H9 (cell line): Measurements from ENCODE around the gene EXO1. TPM values are rescaled to one million over a fixed set of nuclear protein-coding genes. Genes with fewer than 3 reads are reported as not detected.

Experiments used
- DNase-seq: peaks from one replicate; pipeline ENCODE4 v3.0.0-alpha.2; 2017
- H2AFZ ChIP-seq: one replicate; pipeline ENCODE4 v1.6.1; 2013; ENCODE audit warnings: mild to moderate bottlenecking, low read length, control low read depth, moderate library complexity
- H2AK5ac ChIP-seq: 2 replicates; pipeline ENCODE4 v1.6.1; 2013; ENCODE audit warnings: low read length, control low read depth, mixed read lengths; ENCODE audit not compliant: insufficient read length
- H2BK120ac ChIP-seq: one replicate; pipeline ENCODE4 v1.6.1; 2013; ENCODE audit warnings: low read depth, mild to moderate bottlenecking, low read length, control low read depth, inconsistent platforms; ENCODE audit not compliant: poor library complexity, severe bottlenecking
- H2BK12ac ChIP-seq: 2 replicates; pipeline ENCODE4 v1.6.1; 2013; ENCODE audit warnings: low read length, control low read depth, mixed read lengths, low read depth; ENCODE audit not compliant: insufficient read length
- H2BK15ac ChIP-seq: 2 replicates; pipeline ENCODE4 v1.6.1; 2013; ENCODE audit warnings: low read depth, low read length, control low read depth
- H2BK20ac ChIP-seq: one replicate; pipeline ENCODE4 v1.6.1; 2013; ENCODE audit warnings: low read depth, mild to moderate bottlenecking, low read length, control low read depth, inconsistent platforms; ENCODE audit not compliant: poor library complexity, severe bottlenecking
- H2BK5ac ChIP-seq: 2 replicates; pipeline ENCODE4 v1.6.1; 2013; ENCODE audit warnings: low read length, control low read depth, mixed read lengths; ENCODE audit not compliant: insufficient read length
- H3K14ac ChIP-seq: 2 replicates; pipeline ENCODE4 v1.6.1; 2013; ENCODE audit warnings: low read length, control low read depth; ENCODE audit not compliant: insufficient read depth
- H3K18ac ChIP-seq: 2 replicates; pipeline ENCODE4 v1.6.1; 2013; ENCODE audit warnings: low read depth, mild to moderate bottlenecking, mixed read lengths, low read length, control low read depth; ENCODE audit not compliant: insufficient read length
- H3K23ac ChIP-seq: 2 replicates; pipeline ENCODE4 v1.6.1; 2013; ENCODE audit warnings: low read length, control low read depth, mixed read lengths, low read depth; ENCODE audit not compliant: insufficient read length
- H3K23me2 ChIP-seq: 2 replicates; pipeline ENCODE4 v1.6.1; 2013; ENCODE audit warnings: low read depth, mild to moderate bottlenecking, mixed read lengths, low read length, control low read depth; ENCODE audit not compliant: insufficient read length, poor library complexity, severe bottlenecking
- H3K27ac ChIP-seq: 2 replicates; pipeline ENCODE4 v1.5.1; 2013; ENCODE audit warnings: low read length, control low read depth, mixed read lengths, low read depth; ENCODE audit not compliant: insufficient read length
- H3K27me3 ChIP-seq: 2 replicates; pipeline ENCODE4 v1.6.1; 2013; ENCODE audit warnings: low read length, control low read depth, inconsistent platforms; ENCODE audit not compliant: insufficient read depth
- H3K4ac ChIP-seq: 2 replicates; pipeline ENCODE4 v1.6.1; 2013; ENCODE audit warnings: low read depth, mild to moderate bottlenecking, control low read depth, inconsistent platforms, low read length, moderate library complexity
- H3K4me1 ChIP-seq: 2 replicates; pipeline ENCODE4 v1.6.1; 2013; ENCODE audit warnings: low read length, control low read depth, inconsistent platforms; ENCODE audit not compliant: insufficient read depth
- H3K4me2 ChIP-seq: 2 replicates; pipeline ENCODE4 v1.6.1; 2013; ENCODE audit warnings: low read length, control low read depth, mixed read lengths; ENCODE audit not compliant: insufficient read length, insufficient read depth
- H3K56ac ChIP-seq: 2 replicates; pipeline ENCODE4 v1.6.1; 2013; ENCODE audit warnings: low read depth, mild to moderate bottlenecking, mixed read lengths, low read length, control low read depth; ENCODE audit not compliant: insufficient read length
- H3K79me1 ChIP-seq: 2 replicates; pipeline ENCODE4 v1.6.1; 2013; ENCODE audit warnings: low read depth, mild to moderate bottlenecking, moderate library complexity, low read length, control low read depth, inconsistent platforms; ENCODE audit not compliant: insufficient read depth, poor library complexity, severe bottlenecking
- H3K79me2 ChIP-seq: 2 replicates; pipeline ENCODE4 v1.6.1; 2013; ENCODE audit warnings: low read length, control low read depth, inconsistent platforms; ENCODE audit not compliant: insufficient read depth
- H3K9ac ChIP-seq: 2 replicates; pipeline ENCODE4 v1.6.1; 2013; ENCODE audit warnings: low read length, control low read depth, mixed read lengths; ENCODE audit not compliant: insufficient read length; ENCODE audit errors: extremely low read depth
- H3K9me3 ChIP-seq: one replicate; pipeline ENCODE4 v1.6.1; 2013; ENCODE audit warnings: low read depth, low read length, inconsistent platforms; ENCODE audit not compliant: control insufficient read depth
- H3T11ph ChIP-seq: one replicate; pipeline ENCODE4 v1.6.1; 2013; ENCODE audit warnings: mild to moderate bottlenecking, low read length, control low read depth, inconsistent platforms
- H4K20me1 ChIP-seq: one replicate; pipeline ENCODE4 v1.6.1; 2013; ENCODE audit not compliant: control insufficient read depth, insufficient read length, insufficient read depth
- H4K5ac ChIP-seq: 2 replicates; pipeline ENCODE4 v1.6.1; 2013; ENCODE audit warnings: low read depth, mild to moderate bottlenecking, mixed read lengths, low read length, control low read depth; ENCODE audit not compliant: insufficient read length
- H4K8ac ChIP-seq: replicated peaks from 2 replicates; pipeline ENCODE4 v1.6.1; 2013; ENCODE audit warnings: low read length, control low read depth, mixed read lengths, low read depth; ENCODE audit not compliant: insufficient read length
- H4K91ac ChIP-seq: 2 replicates; pipeline ENCODE4 v1.6.1; 2013; ENCODE audit warnings: low read depth, mild to moderate bottlenecking, moderate library complexity, mixed read lengths, low read length, control low read depth; ENCODE audit not compliant: insufficient read length
- H3K27ac Mint-ChIP-seq, 3 experiments: 2 replicates in 2 of 3; 3 replicates in 1 of 3; pipeline ENCODE4 v1.8.0; 2020 to 2021; ENCODE audit warnings: mixed read lengths in 3 of 3, mild to moderate bottlenecking in 1 of 3, moderate library complexity in 1 of 3
- H3K27me3 Mint-ChIP-seq: 2 replicates; pipeline ENCODE4 v1.8.0; 2021; ENCODE audit warnings: low read depth, mild to moderate bottlenecking, moderate library complexity, mixed read lengths
- H3K36me3 Mint-ChIP-seq, 3 experiments: 2 replicates in 2 of 3; 3 replicates in 1 of 3; pipeline ENCODE4 v1.8.0; 2020 to 2021; ENCODE audit warnings: low read depth in 3 of 3, mixed read lengths in 3 of 3; ENCODE audit not compliant: insufficient read depth in 1 of 3
- H3K4me1 Mint-ChIP-seq, 2 experiments: 2 replicates each; pipeline ENCODE4 v1.8.0; 2020; ENCODE audit warnings: mixed read lengths in 2 of 2
- H3K4me3 Mint-ChIP-seq, 2 experiments: 2 replicates in 1 of 2; 3 replicates in 1 of 2; pipeline ENCODE4 v1.8.0; 2020 to 2021; ENCODE audit warnings: mild to moderate bottlenecking in 2 of 2, mixed read lengths in 2 of 2, moderate library complexity in 1 of 2
- H3K9me3 Mint-ChIP-seq, 2 experiments: 2 replicates in 1 of 2; 3 replicates in 1 of 2; pipeline ENCODE4 v1.8.0; 2020; ENCODE audit warnings: mild to moderate bottlenecking in 2 of 2, mixed read lengths in 2 of 2, moderate library complexity in 1 of 2
- WGBS: extraction: QIAGEN DNeasy Blood & Tissue Kit; methylation state at CpG from one replicate; pipeline ENCODE4 v1.1.7; 2013; ENCODE audit warnings: missing lambda C conversion rate, low lambda C conversion rate, mixed read lengths; ENCODE audit not compliant: insufficient read length; ENCODE audit errors: extremely low coverage; 5-methylcytosine and 5-hydroxymethylcytosine counted together
- total RNA-seq: library from RNA; stranded (reverse); gene quantifications from 2 replicates; pipeline ENCODE4 v1.2.1, GENCODE V29; 2021
- TF ChIP-seq, protein P1 (sequence below): fragments of 200-600 bp; sonication (generic); conservative IDR thresholded peaks from 3 replicates; pipeline ENCODE4 v1.8.0; 2021; ENCODE audit warnings: antibody characterized with exemption, mild to moderate bottlenecking

The EXO1 gene
- total RNA-seq, 1 experiment from 2014 or later: 43.2 TPM

DNA sequence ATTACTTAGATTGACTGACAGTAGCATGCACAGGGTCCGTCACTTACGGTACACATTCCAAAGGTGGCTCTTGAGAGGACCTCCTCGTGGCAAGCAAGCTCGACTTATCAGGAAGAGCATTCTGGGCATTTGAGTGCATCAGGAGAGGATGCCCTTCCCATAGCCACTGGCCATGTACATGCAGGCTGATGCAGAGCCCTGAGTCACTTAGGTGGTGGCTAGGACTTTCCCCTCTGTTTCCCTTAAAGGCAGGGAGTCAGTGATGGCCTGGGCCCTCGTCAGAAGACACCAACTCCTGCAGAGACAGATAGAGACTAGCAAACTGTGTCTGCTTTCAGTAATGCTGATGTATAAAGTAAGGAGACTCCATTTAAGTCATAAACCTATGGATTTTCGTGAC, 12.9 kb downstream of the EXO1 start:
- Mint-ChIP-seq H3K27me3 (no peaks in the 10 kb centered on the region), H3K9me3 (no peaks in the 10 kb centered on the region), H3K4me3 (no peak overlapping the region), H3K36me3 (peaks cover 25 to 75% (median 72%) of the 10 kb centered on the region in 3 experiments), H3K4me1 (no peaks in the 10 kb centered on the region), H3K27ac (no peak overlapping the region)
- Histone ChIP-seq H3K23me2 (no peaks in the 10 kb centered on the region), H3K4me1 (no peaks in the 10 kb centered on the region), H2AFZ (no peak overlapping the region), H3K23ac (no peak overlapping the region), H3K9me3 (no peaks in the 10 kb centered on the region), H4K20me1 (no peaks in the 10 kb centered on the region), H2BK12ac (no peak overlapping the region), H3T11ph (no peak overlapping the region), H2AK5ac (no peak overlapping the region), H3K14ac (no peak overlapping the region), H4K91ac (no peak overlapping the region), H3K56ac (no peak overlapping the region), H2BK120ac (no peak overlapping the region), H4K8ac (no peak overlapping the region), H4K5ac (no peak overlapping the region), H3K4me2 (no peak overlapping the region), H3K4ac (no peak overlapping the region), H3K27me3 (no peaks in the 10 kb centered on the region), H3K79me1 (no peaks in the 10 kb centered on the region), H3K9ac (no peak overlapping the region), H2BK15ac (no peak overlapping the region), H3K18ac (no peak overlapping the region), H3K27ac (no peak overlapping the region), H2BK5ac (no peak overlapping the region), H2BK20ac (no peak overlapping the region), H3K79me2 (no peaks in the 10 kb centered on the region)
- WGBS: no CpG with 5 or more reads among the region's 6 CpGs
- TF ChIP-seq, protein P1, sequence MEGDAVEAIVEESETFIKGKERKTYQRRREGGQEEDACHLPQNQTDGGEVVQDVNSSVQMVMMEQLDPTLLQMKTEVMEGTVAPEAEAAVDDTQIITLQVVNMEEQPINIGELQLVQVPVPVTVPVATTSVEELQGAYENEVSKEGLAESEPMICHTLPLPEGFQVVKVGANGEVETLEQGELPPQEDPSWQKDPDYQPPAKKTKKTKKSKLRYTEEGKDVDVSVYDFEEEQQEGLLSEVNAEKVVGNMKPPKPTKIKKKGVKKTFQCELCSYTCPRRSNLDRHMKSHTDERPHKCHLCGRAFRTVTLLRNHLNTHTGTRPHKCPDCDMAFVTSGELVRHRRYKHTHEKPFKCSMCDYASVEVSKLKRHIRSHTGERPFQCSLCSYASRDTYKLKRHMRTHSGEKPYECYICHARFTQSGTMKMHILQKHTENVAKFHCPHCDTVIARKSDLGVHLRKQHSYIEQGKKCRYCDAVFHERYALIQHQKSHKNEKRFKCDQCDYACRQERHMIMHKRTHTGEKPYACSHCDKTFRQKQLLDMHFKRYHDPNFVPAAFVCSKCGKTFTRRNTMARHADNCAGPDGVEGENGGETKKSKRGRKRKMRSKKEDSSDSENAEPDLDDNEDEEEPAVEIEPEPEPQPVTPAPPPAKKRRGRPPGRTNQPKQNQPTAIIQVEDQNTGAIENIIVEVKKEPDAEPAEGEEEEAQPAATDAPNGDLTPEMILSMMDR: no peak
- no peak for DNase-seq
